NCI-H2196 treated with DMSO at 0.1 percent for 48 hours (cell line): ENCODE measurements around the gene DAAM1.

Source experiments
- DNase-seq: peaks from one replicate; lab custom pipeline; 2025; ENCODE audit not compliant: unreplicated experiment; lab: John Stamatoyannopoulos, UW

DAAM1 gene

DNA sequence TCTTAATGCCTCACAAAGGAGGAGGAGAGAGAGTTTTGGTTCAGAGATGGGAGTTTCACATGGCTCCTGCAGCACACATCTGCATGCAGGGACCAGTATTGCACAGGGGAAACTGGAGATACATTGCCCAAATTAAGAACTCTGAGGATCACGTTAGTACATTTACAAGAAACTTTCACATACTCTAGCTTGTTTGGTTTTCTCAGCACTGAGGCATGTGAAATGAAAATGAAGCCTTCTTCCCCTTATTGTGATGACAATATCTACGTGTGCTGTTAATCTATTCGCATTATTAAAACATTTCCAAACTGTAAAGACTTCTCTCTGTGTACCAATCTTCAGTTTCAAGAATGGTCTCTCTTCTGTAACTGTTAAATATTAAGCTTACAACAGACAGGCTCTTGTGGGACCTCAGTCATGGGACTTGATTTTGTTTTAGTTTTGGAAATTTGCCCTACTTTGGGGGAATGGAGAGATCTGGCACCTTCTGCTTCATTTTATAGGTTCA is 124.7 kb downstream of the DAAM1 start:
- DNase-seq = no peak

GRCh38 chr14:59313658-59314608 is 125.5 kb downstream of the DAAM1 start:
- no peak for DNase-seq

DNA sequence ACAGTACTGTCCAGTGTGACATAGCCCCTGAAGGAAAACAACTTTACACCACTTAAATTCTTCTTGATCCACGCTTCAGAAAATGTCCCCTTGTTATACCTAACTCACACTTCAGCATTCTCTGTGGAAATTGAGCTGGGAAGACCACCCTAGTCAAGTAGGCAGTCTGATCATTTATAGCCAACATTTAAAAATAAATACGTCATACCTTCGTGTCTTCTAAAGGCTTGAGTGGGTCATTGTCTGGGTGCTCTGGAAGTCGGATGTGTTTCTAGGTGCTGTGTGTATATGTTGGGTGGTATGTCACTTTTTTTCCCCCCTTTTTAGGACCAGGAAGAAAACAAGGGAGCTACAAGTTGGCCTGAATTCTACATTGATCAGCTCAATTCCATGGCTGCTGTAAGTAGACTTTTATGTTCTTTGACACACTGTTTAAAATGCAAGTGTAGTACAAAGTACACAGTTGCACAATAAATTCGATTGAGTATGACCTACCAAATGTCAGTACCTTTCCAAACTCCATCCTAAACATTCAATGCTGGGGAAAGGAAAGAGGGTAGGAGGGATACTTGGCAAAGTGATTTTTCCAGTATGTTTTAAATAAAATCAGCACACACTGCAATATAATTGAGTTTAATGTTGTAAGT is 126.6 kb downstream of the DAAM1 start:
- no peak for DNase-seq

GRCh38 chr14:59316151-59316830 is 127.8 kb downstream of the DAAM1 start:
- DNase-seq = no peak

DNA sequence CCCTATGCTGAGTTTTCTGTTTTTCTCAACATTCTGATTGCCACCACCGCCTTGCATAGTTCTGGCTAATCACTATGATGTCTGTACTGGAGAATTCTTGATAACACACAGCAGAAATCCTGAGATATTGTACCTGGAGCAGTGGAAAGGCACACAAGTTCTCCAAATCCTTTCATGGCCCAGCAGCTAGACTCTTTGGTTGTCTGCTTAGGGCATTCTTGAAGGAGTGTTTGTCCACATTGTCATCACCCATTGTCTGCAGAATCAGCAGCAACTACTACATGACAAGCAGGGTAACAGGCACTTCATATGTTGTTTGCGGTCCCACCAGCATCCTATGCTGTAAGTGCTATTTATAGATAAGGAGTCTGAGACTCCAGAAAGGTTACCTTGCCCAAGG is 128.9 kb downstream of the DAAM1 start:
- no peak for DNase-seq

- no peak for DNase-seq
Measured at GRCh38 chr14:59317798-59318505, 129.5 kb downstream of the DAAM1 start.

- DNase-seq = no peak
Measured at GRCh38 chr14:59318908-59319307, 130.4 kb downstream of the DAAM1 start.

DNA sequence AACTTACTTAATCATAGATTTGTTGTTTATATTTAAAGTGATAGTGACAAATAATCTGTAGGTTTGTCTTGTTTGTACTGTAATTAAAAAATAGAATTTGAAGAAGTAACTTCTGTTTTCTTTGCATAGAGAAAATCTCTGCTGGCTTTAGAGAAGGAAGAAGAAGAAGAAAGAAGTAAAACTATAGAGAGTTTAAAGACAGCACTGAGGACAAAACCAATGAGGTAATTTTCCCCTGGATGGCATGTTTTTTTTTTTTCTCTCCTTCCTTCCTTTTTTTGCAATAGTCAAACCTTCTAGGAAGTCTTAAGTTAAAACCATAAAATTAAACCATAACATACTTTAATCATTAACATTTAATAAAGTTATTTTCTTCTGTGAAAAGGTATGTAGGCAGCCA is 131.9 kb downstream of the DAAM1 start:
- no peak for DNase-seq

- no peak for DNase-seq
Measured at GRCh38 chr14:59320763-59321625, 132.5 kb downstream of the DAAM1 start.

GRCh38 chr14:59321626-59321949 is 133.1 kb downstream of the DAAM1 start:
- no peak for DNase-seq

GRCh38 chr14:59325906-59326305 is 137.4 kb downstream of the DAAM1 start:
- no peak for DNase-seq

GRCh38 chr14:59328454-59328853 is 140.0 kb downstream of the DAAM1 start:
- no peak for DNase-seq

DNA sequence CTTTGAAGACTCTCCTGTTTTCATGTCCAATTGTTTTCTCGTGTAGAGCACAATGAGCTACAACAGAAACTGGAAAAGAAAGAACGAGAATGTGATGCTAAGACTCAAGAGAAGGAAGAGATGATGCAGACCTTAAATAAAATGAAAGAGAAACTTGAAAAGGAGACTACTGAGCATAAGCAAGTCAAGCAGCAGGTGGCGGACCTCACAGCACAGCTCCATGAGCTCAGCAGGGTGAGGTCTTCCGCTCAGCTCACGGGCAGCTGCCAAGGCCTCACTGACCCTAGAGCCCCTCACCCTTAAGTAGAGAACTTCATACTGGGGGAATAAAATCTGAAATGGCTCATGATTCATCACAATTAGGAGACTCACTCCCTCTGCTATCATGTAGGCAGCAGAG is 142.0 kb downstream of the DAAM1 start:
- DNase-seq = no peak

DNA sequence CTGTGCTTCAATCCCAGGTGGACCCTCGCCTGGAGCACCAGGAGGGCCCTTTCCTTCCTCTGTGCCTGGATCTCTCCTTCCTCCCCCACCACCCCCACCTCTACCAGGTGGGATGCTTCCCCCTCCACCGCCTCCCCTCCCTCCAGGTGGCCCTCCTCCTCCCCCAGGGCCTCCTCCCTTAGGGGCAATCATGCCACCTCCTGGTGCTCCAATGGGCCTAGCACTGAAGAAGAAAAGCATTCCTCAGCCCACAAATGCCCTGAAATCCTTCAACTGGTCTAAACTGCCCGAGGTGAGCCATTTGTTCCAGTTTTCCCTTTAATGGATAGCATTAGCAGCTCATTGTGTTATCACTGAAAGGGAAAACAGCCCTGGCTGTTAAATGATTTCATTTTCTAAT is 142.8 kb downstream of the DAAM1 start:
- no peak for DNase-seq

DNA sequence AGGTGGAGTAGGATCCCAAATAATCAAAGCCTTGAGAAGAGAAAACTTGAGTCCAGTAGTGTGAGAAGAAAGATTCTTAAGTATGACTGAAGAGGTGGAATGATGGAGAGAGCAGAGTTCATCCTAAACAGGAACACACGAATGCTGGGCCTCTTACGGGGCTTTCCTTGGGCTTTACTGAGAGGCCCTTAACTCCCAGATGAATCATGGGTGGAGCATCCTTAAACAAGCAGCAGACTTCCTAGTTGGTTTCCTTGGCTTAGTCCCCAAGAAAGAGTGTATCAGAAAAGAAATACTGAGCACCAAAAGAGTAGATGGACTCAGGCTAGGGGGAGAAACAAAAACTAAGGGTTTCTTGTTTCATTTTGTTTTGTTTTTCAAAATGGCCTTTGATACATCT is 144.3 kb downstream of the DAAM1 start:
- DNase-seq = no peak

DNA sequence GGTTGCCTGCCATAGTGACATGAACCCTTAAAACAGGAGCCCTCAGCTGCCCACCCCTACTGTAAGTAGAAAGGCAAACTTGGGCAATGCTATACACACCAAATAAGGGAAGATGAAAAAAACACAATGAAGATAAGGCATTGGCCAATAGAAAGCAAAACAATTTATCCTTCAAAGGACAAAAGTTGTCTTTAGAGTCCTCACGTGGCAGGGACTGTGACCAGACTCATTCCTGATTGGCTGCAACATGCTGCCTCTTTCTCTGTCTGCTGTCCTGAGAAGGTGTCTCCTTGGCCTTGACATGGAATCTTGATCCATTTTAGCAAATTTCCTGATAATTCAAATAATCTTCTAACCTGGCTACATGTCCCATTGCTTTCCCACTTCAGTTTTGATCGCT is 144.8 kb downstream of the DAAM1 start:
- DNase-seq = no peak

GRCh38 chr14:59333668-59334067 is 145.2 kb downstream of the DAAM1 start:
- peak; percentile 54 for DNase-seq

GRCh38 chr14:59334253-59334652 is 145.8 kb downstream of the DAAM1 start:
- no peak for DNase-seq

DNA sequence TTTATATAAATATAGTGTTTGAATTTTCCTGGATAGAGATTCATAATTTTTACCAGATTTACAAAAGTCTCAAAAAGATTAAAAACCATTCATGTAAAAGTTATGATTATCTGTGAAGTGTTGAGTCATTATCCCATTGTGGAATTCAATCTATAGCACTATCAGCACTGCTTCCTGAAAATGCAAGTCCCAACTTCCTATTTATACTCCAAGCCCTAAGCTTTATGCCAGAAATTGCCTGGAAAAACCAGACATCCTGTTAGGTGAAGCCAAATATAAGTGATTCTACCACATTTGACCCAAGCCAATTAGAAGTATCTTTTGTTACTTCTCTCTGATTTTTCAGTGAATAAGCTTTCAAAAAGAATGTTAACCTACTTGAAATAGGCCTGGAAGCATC is 147.6 kb downstream of the DAAM1 start:
- no peak for DNase-seq

DNA sequence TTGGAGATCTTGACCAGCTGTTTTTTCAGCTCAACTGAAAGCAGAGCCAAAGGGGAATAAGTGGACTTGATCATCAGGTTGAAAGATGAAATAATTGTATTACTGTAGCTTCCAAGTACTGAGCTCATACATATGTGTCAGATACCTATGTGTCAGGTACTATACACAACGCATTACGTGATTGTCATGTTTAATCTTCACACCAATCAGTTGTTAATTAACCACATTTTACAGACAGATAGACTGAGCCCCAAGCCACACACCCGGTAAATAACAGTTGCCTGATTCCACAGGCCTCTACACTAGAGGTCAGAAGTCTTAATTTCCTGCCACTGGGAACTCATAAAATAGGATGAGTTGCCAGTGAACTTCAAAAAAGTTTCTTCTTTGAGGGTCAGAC is 148.2 kb downstream of the DAAM1 start:
- no peak for DNase-seq
